Measurements from ENCODE around the gene DGKI. TPM values are rescaled to one million over a fixed set of nuclear protein-coding genes. Genes with fewer than 3 reads are reported as not detected.

The DGKI gene
- total and polyA plus RNA-seq, 4 donors = 0.03 to 1.5 (median 0.33) TPM

GRCh38 chr7:137647905-137648565, 198.7 kb downstream of the DGKI start:
- Histone ChIP-seq H3K36me3 (ENCODE audit: control insufficient read depth in 4 of 4, insufficient read depth in 4 of 4, low read length in 4 of 4) (no peaks in the 10 kb centered on the region), H3K9ac (ENCODE audit: insufficient read depth in 1 of 2, low read length in 2 of 2) (no peak overlapping the region), H3K9me3 (ENCODE audit: control insufficient read depth in 4 of 4, insufficient read depth in 3 of 4, low read length in 3 of 4) (no peaks in the 10 kb centered on the region), H3K4me1 (ENCODE audit: control insufficient read depth in 5 of 5, insufficient read depth in 5 of 5, low read length in 5 of 5) (no peaks in the 10 kb centered on the region), H3K27ac (ENCODE audit: low read depth in 1 of 2, low read length in 1 of 2) (no peak overlapping the region), H3K27me3 (ENCODE audit: control insufficient read depth in 3 of 3, insufficient read depth in 3 of 3, low read length in 2 of 3) (peaks cover 0 to 2% (median 0%) of the 10 kb centered on the region in 3 donors), H3K4me3 (no peak overlapping the region)
- DNase-seq = no peak
- ATAC-seq (ENCODE audit: insufficient read depth, low FRiP score) = no peak
- WGBS, 2 donors = 90 to 92% methylated on average over 3 of the region's 3 CpGs
- TF ChIP-seq, protein P1, sequence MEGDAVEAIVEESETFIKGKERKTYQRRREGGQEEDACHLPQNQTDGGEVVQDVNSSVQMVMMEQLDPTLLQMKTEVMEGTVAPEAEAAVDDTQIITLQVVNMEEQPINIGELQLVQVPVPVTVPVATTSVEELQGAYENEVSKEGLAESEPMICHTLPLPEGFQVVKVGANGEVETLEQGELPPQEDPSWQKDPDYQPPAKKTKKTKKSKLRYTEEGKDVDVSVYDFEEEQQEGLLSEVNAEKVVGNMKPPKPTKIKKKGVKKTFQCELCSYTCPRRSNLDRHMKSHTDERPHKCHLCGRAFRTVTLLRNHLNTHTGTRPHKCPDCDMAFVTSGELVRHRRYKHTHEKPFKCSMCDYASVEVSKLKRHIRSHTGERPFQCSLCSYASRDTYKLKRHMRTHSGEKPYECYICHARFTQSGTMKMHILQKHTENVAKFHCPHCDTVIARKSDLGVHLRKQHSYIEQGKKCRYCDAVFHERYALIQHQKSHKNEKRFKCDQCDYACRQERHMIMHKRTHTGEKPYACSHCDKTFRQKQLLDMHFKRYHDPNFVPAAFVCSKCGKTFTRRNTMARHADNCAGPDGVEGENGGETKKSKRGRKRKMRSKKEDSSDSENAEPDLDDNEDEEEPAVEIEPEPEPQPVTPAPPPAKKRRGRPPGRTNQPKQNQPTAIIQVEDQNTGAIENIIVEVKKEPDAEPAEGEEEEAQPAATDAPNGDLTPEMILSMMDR (IDR thresholded peaks at IDR 0.05; ENCODE audit: control extremely low read depth, extremely low read depth) = no peak

- H3K4me3 ChIP-seq = no peak overlapping the region
- H3K9me3 ChIP-seq (ENCODE audit: control insufficient read depth in 4 of 4, insufficient read depth in 3 of 4, low read length in 3 of 4) = no peaks in the 10 kb centered on the region
- DNase-seq (peak in 2 of 3 donors; percentile 66 to 68), ATAC-seq (ENCODE audit: insufficient read depth, low FRiP score) (no peak)
- TF ChIP-seq, protein P1 (IDR thresholded peaks at IDR 0.05; ENCODE audit: control extremely low read depth, extremely low read depth) = no peak
- no peaks in the 10 kb centered on the region for H3K4me1 ChIP-seq (ENCODE audit: control insufficient read depth in 5 of 5, insufficient read depth in 5 of 5, low read length in 5 of 5)
- no peak overlapping the region for H3K27ac ChIP-seq (ENCODE audit: low read depth in 1 of 2, low read length in 1 of 2)
- H3K27me3 ChIP-seq (ENCODE audit: control insufficient read depth in 3 of 3, insufficient read depth in 3 of 3, low read length in 2 of 3) = no peaks in the 10 kb centered on the region
- 7 to 22% methylated on average over 2 of the region's 2 CpGs for WGBS, 2 donors
- H3K36me3 ChIP-seq (ENCODE audit: control insufficient read depth in 4 of 4, insufficient read depth in 4 of 4, low read length in 4 of 4) = no peaks in the 10 kb centered on the region
- no peak overlapping the region for H3K9ac ChIP-seq (ENCODE audit: insufficient read depth in 1 of 2, low read length in 2 of 2)
These were observed 204.3 kb downstream of the DGKI start for GRCh38 chr7:137642472-137642871.

GRCh38 chr7:137642031-137642430, 204.7 kb downstream of the DGKI start:
- Histone ChIP-seq H3K36me3 (ENCODE audit: control insufficient read depth in 4 of 4, insufficient read depth in 4 of 4, low read length in 4 of 4) (no peaks in the 10 kb centered on the region), H3K4me1 (ENCODE audit: control insufficient read depth in 5 of 5, insufficient read depth in 5 of 5, low read length in 5 of 5) (no peaks in the 10 kb centered on the region), H3K9ac (ENCODE audit: insufficient read depth in 1 of 2, low read length in 2 of 2) (no peak overlapping the region), H3K27ac (ENCODE audit: low read depth in 1 of 2, low read length in 1 of 2) (no peak overlapping the region), H3K9me3 (ENCODE audit: control insufficient read depth in 4 of 4, insufficient read depth in 3 of 4, low read length in 3 of 4) (no peaks in the 10 kb centered on the region), H3K27me3 (ENCODE audit: control insufficient read depth in 3 of 3, insufficient read depth in 3 of 3, low read length in 2 of 3) (no peaks in the 10 kb centered on the region), H3K4me3 (no peak overlapping the region)
- ATAC-seq (ENCODE audit: insufficient read depth, low FRiP score) (no peak), DNase-seq (no peak)
- TF ChIP-seq, protein P1 (IDR thresholded peaks at IDR 0.05; ENCODE audit: control extremely low read depth, extremely low read depth) = no peak

- Histone ChIP-seq H3K9me3 (ENCODE audit: control insufficient read depth in 4 of 4, insufficient read depth in 3 of 4, low read length in 3 of 4) (no peaks in the 10 kb centered on the region), H3K4me3 (no peak overlapping the region), H3K36me3 (ENCODE audit: control insufficient read depth in 4 of 4, insufficient read depth in 4 of 4, low read length in 4 of 4) (no peaks in the 10 kb centered on the region), H3K27ac (ENCODE audit: low read depth in 1 of 2, low read length in 1 of 2) (no peak overlapping the region), H3K4me1 (ENCODE audit: control insufficient read depth in 5 of 5, insufficient read depth in 5 of 5, low read length in 5 of 5) (no peaks in the 10 kb centered on the region), H3K27me3 (ENCODE audit: control insufficient read depth in 3 of 3, insufficient read depth in 3 of 3, low read length in 2 of 3) (no peaks in the 10 kb centered on the region), H3K9ac (ENCODE audit: insufficient read depth in 1 of 2, low read length in 2 of 2) (no peak overlapping the region)
- 75 to 83% methylated on average over 2 of the region's 2 CpGs for WGBS, 2 donors
- DNase-seq = no peak
- TF ChIP-seq, protein P1 (IDR thresholded peaks at IDR 0.05; ENCODE audit: control extremely low read depth, extremely low read depth) = no peak
- ATAC-seq (ENCODE audit: insufficient read depth, low FRiP score) = no peak
These were observed 210.4 kb downstream of the DGKI start for GRCh38 chr7:137636376-137636775.

All from lung (tissue), 12 donors.